K562 (cell line): ENCODE measurements around the gene PPM1H. TPM values are rescaled to one million over a fixed set of nuclear protein-coding genes. Genes with fewer than 3 reads are reported as not detected.

Experiments
- CBX8 ChIP-seq: fragments of 200-600 bp; sonication (generic); IDR thresholded peaks from 2 replicates; pipeline ENCODE4 v1.6.1; 2012; ENCODE audit warnings: borderline replicate concordance, mixed run types, low read depth, mild to moderate bottlenecking, moderate library complexity, mixed read lengths, low read length, control low read depth, inconsistent platforms; ENCODE audit not compliant: poor library complexity, severe bottlenecking; ENCODE audit errors: extremely low read depth
- CREM ChIP-seq: IDR thresholded peaks from 2 replicates; pipeline ENCODE4 v1.6.1; 2014; ENCODE audit warnings: antibody characterized with exemption, low read depth
- ELF4 ChIP-seq: fragments of 450-650 bp; formaldehyde crosslinking; IDR thresholded peaks from 2 replicates; pipeline ENCODE4 v1.4.0; 2022; ENCODE audit warnings: missing genetic modification characterization
- ESRRA ChIP-seq: fragments of 450-650 bp; IDR thresholded peaks from 2 replicates; pipeline ENCODE4 v1.6.1; 2014; ENCODE audit warnings: low read depth, mild to moderate bottlenecking, moderate library complexity, borderline replicate concordance
- MED1 ChIP-seq: sonication (generic); formaldehyde crosslinking; IDR thresholded peaks from 2 replicates; pipeline ENCODE4 v1.8.1; 2023; ENCODE audit warnings: missing genetic modification reagents, borderline replicate concordance
- PCBP1 ChIP-seq: fragments of 200-400 bp; formaldehyde crosslinking; IDR thresholded peaks from 2 replicates; pipeline ENCODE4 v1.6.1; 2018; ENCODE audit warnings: mild to moderate bottlenecking, low read depth, low read length; ENCODE audit not compliant: poor library complexity, severe bottlenecking
- PHF8 ChIP-seq: fragments of 200-600 bp; sonication (generic); IDR thresholded peaks from 2 replicates; pipeline ENCODE4 v1.6.1; 2012; ENCODE audit warnings: mixed run types, mild to moderate bottlenecking, inconsistent platforms, low read length, moderate library complexity, borderline replicate concordance
- PRPF4 ChIP-seq: fragments of 200-400 bp; formaldehyde crosslinking; IDR thresholded peaks from one replicate; pipeline ENCODE4 v1.6.1; 2017; ENCODE audit warnings: low read length, low read depth, mild to moderate bottlenecking; ENCODE audit not compliant: insufficient read depth, poor library complexity, severe bottlenecking
- PTRF ChIP-seq: fragments of 450-650 bp; IDR thresholded peaks from 2 replicates; pipeline ENCODE4 v1.6.1; 2016; ENCODE audit warnings: mild to moderate bottlenecking, missing genetic modification characterization, missing compliant biosample characterization
- RBM25 ChIP-seq: fragments of 200-400 bp; formaldehyde crosslinking; IDR thresholded peaks from 2 replicates; pipeline ENCODE4 v1.6.1; 2018; ENCODE audit warnings: low read length, low read depth, moderate library complexity; ENCODE audit not compliant: severe bottlenecking
- SMARCE1 ChIP-seq: fragments of 450-650 bp; IDR thresholded peaks from 2 replicates; pipeline ENCODE4 v1.7.1; 2016; ENCODE audit warnings: mild to moderate bottlenecking
- SP2 ChIP-seq: IDR thresholded peaks from 2 replicates; pipeline ENCODE4 v1.6.1; 2011; ENCODE audit warnings: mild to moderate bottlenecking, low read depth, low read length, moderate library complexity; ENCODE audit not compliant: poor library complexity, severe bottlenecking; ENCODE audit errors: extremely low read depth
- SREBF1 ChIP-seq: fragments of 150-350 bp; IDR thresholded peaks from 2 replicates; pipeline ENCODE4 v1.6.1; 2014; ENCODE audit warnings: antibody characterized with exemption, low read depth, low read length, borderline replicate concordance
- SRSF9 ChIP-seq: fragments of 200-400 bp; formaldehyde crosslinking; IDR thresholded peaks from 2 replicates; pipeline ENCODE4 v1.6.1; 2017; ENCODE audit warnings: low read depth, low read length, borderline replicate concordance
- TRIM24 ChIP-seq, 2 experiments: fragments of 450-650 bp; IDR thresholded peaks; 2 replicates each; pipeline ENCODE4 v1.6.1; 2016
- TRIM28 ChIP-seq: fragments of 450-650 bp; IDR thresholded peaks from 2 replicates; pipeline ENCODE4 v1.6.1; 2017
- WHSC1 ChIP-seq: IDR thresholded peaks from one replicate; pipeline ENCODE4 v1.6.1; 2012; ENCODE audit warnings: low read length, control low read depth, inconsistent platforms
- ZBTB7A ChIP-seq: IDR thresholded peaks from 2 replicates; pipeline ENCODE4 v1.6.1; 2011; ENCODE audit warnings: low read depth, mild to moderate bottlenecking, low read length, moderate library complexity, borderline replicate concordance; ENCODE audit not compliant: control insufficient read depth
- ZBTB9 ChIP-seq: fragments of 450-650 bp; formaldehyde crosslinking; IDR thresholded peaks from 2 replicates; pipeline ENCODE4 v1.4.0; 2020; ENCODE audit warnings: mild to moderate bottlenecking, moderate library complexity
- ZEB2 ChIP-seq: fragments of 450-650 bp; IDR thresholded peaks from 2 replicates; pipeline ENCODE4 v1.6.1; 2016
- polyA plus RNA-seq, 8 experiments: library from polyadenylated mRNA; depleted of rRNA in 4 of 8; stranded (reverse) in 5 of 8; unstranded in 3 of 8; fragments of >200 nt; fragmentation: Nextera tagmentation in 2 of 8; fragmentation: Illumina TruSeq in 1 of 8; extraction: Ambion mirVana in 2 of 8; extraction: Trizol in 1 of 8; gene quantifications; 2 replicates each; pipeline versions ENCODE4 v1.2.1 to v1.2.3, GENCODE V29; 2011 to 2014; ENCODE audit warnings: inconsistent platforms in 1 of 8, missing spikeins in 1 of 8
- total RNA-seq, 7 experiments: library from RNA; depleted of rRNA in 6 of 7; stranded (reverse); fragments of >200 nt in 6 of 7; fragmentation: Illumina TruSeq in 2 of 7; extraction: Trizol in 2 of 7; gene quantifications; 2 replicates each; pipeline versions ENCODE4 v1.2.1 to v1.2.3, GENCODE V29; 2011 to 2021; ENCODE audit warnings: low replicate concordance in 1 of 7
- TF ChIP-seq, protein P1 (sequence below): fragments of 450-650 bp; IDR thresholded peaks from 2 replicates; pipeline ENCODE4 v1.6.1; 2016; ENCODE audit warnings: borderline replicate concordance
- TF ChIP-seq, protein P2 (sequence below): fragments of 450-650 bp; IDR thresholded peaks from 2 replicates; pipeline ENCODE4 v1.6.1; 2018; ENCODE audit not compliant: partially characterized antibody

PPM1H gene
- total and polyA plus RNA-seq, 9 of the 15 experiments (the other 6 are each of a cell fraction or from before 2014, with no cell fraction given), result 5.3 to 29.3 (median 11.3) TPM

GRCh38 chr12:62934239-62934798 lies 631 bp downstream of the PPM1H start (continued):
- TF ChIP-seq TRIM28 (no peak), RBM25 (peak; percentile 32), SRSF9 (no peak), WHSC1 (no peak), ESRRA (no peak), TRIM24 (IDR thresholded peaks at IDR 0.05) (no peak), SREBF1 (no peak), PTRF (tag) (no peak), MED1 (CRISPR knock-in tag) (no peak), CREM (no peak), ZBTB7A (0 out of 2 replicates have a peak, but pooled peaks have one; percentile 33), CBX8 (no peak), ZBTB9 (CRISPR knock-in tag) (no peak), PRPF4 (no peak), SMARCE1 (0 out of 2 replicates have a peak, but pooled peaks have one; percentile 40), ZEB2 (no peak), PHF8 (no peak), ELF4 (no peak), SP2 (no peak), PCBP1 (peak; percentile 14)
- TF ChIP-seq, protein P1, sequence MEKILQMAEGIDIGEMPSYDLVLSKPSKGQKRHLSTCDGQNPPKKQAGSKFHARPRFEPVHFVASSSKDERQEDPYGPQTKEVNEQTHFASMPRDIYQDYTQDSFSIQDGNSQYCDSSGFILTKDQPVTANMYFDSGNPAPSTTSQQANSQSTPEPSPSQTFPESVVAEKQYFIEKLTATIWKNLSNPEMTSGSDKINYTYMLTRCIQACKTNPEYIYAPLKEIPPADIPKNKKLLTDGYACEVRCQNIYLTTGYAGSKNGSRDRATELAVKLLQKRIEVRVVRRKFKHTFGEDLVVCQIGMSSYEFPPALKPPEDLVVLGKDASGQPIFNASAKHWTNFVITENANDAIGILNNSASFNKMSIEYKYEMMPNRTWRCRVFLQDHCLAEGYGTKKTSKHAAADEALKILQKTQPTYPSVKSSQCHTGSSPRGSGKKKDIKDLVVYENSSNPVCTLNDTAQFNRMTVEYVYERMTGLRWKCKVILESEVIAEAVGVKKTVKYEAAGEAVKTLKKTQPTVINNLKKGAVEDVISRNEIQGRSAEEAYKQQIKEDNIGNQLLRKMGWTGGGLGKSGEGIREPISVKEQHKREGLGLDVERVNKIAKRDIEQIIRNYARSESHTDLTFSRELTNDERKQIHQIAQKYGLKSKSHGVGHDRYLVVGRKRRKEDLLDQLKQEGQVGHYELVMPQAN, result peak; percentile 23; the same call in 1 of the 2 replicates
- TF ChIP-seq, protein P2, sequence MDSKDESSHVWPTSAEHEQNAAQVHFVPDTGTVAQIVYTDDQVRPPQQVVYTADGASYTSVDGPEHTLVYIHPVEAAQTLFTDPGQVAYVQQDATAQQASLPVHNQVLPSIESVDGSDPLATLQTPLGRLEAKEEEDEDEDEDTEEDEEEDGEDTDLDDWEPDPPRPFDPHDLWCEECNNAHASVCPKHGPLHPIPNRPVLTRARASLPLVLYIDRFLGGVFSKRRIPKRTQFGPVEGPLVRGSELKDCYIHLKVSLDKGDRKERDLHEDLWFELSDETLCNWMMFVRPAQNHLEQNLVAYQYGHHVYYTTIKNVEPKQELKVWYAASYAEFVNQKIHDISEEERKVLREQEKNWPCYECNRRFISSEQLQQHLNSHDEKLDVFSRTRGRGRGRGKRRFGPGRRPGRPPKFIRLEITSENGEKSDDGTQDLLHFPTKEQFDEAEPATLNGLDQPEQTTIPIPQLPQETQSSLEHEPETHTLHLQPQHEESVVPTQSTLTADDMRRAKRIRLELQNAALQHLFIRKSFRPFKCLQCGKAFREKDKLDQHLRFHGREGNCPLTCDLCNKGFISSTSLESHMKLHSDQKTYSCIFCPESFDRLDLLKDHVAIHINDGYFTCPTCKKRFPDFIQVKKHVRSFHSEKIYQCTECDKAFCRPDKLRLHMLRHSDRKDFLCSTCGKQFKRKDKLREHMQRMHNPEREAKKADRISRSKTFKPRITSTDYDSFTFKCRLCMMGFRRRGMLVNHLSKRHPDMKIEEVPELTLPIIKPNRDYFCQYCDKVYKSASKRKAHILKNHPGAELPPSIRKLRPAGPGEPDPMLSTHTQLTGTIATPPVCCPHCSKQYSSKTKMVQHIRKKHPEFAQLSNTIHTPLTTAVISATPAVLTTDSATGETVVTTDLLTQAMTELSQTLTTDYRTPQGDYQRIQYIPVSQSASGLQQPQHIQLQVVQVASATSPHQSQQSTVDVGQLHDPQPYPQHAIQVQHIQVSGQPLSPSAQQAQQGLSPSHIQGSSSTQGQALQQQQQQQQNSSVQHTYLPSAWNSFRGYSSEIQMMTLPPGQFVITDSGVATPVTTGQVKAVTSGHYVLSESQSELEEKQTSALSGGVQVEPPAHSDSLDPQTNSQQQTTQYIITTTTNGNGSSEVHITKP, result no peak
